Measurements from ENCODE around the gene SLC22A1. TPM values are rescaled to one million over a fixed set of nuclear protein-coding genes. Genes with fewer than 3 reads are reported as not detected.

The SLC22A1 gene
- total and polyA plus RNA-seq, 2 experiments from 2014 or later = 0.10 to 0.65 TPM

DNA sequence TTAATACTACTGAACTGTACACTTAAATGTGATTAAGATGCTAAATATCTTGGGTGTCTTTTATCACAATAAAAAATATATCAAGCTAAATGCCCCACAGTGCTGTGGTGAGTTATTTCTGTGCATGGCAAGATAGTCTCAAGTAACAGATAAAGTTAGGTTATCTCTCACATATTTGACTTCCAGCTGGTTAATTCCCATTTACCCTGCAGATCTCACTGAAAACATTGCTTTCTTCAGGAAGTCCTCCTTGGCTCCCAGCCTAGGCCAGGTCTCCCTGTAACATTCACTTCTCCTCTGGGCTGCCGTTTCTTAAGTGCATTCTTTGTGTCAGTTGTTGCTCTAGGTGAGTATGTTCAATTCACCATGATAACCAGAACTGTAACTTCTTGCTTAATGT lies 59.1 kb downstream of the SLC22A1 start:
- TF ChIP-seq POLR2AphosphoS5 (IDR thresholded peaks at IDR 0.05; ENCODE audit: low read depth) (no peak), EZH2phosphoT487 (IDR thresholded peaks at IDR 0.05; ENCODE audit: unreplicated experiment) (no peak), ZNF331 (CRISPR knock-in tag; IDR thresholded peaks at IDR 0.05; ENCODE audit: low read depth) (no peak), STAT1 (IDR thresholded peaks at IDR 0.05; ENCODE audit: unreplicated experiment) (no peak), NANOG (IDR thresholded peaks at IDR 0.05; ENCODE audit: borderline replicate concordance) (no peak), JUNB (IDR thresholded peaks at IDR 0.05; ENCODE audit: unreplicated experiment) (no peak), EZH2 (IDR thresholded peaks at IDR 0.05; ENCODE audit: low read depth, unreplicated experiment) (no peak), ZNF114 (CRISPR knock-in tag; IDR thresholded peaks at IDR 0.05) (no peak)
- TF ChIP-seq, protein P1, sequence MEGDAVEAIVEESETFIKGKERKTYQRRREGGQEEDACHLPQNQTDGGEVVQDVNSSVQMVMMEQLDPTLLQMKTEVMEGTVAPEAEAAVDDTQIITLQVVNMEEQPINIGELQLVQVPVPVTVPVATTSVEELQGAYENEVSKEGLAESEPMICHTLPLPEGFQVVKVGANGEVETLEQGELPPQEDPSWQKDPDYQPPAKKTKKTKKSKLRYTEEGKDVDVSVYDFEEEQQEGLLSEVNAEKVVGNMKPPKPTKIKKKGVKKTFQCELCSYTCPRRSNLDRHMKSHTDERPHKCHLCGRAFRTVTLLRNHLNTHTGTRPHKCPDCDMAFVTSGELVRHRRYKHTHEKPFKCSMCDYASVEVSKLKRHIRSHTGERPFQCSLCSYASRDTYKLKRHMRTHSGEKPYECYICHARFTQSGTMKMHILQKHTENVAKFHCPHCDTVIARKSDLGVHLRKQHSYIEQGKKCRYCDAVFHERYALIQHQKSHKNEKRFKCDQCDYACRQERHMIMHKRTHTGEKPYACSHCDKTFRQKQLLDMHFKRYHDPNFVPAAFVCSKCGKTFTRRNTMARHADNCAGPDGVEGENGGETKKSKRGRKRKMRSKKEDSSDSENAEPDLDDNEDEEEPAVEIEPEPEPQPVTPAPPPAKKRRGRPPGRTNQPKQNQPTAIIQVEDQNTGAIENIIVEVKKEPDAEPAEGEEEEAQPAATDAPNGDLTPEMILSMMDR (conservative IDR thresholded peaks at IDR 0.05; ENCODE audit: low read depth in 2 of 2) = no peak
- TF ChIP-seq, protein P2, sequence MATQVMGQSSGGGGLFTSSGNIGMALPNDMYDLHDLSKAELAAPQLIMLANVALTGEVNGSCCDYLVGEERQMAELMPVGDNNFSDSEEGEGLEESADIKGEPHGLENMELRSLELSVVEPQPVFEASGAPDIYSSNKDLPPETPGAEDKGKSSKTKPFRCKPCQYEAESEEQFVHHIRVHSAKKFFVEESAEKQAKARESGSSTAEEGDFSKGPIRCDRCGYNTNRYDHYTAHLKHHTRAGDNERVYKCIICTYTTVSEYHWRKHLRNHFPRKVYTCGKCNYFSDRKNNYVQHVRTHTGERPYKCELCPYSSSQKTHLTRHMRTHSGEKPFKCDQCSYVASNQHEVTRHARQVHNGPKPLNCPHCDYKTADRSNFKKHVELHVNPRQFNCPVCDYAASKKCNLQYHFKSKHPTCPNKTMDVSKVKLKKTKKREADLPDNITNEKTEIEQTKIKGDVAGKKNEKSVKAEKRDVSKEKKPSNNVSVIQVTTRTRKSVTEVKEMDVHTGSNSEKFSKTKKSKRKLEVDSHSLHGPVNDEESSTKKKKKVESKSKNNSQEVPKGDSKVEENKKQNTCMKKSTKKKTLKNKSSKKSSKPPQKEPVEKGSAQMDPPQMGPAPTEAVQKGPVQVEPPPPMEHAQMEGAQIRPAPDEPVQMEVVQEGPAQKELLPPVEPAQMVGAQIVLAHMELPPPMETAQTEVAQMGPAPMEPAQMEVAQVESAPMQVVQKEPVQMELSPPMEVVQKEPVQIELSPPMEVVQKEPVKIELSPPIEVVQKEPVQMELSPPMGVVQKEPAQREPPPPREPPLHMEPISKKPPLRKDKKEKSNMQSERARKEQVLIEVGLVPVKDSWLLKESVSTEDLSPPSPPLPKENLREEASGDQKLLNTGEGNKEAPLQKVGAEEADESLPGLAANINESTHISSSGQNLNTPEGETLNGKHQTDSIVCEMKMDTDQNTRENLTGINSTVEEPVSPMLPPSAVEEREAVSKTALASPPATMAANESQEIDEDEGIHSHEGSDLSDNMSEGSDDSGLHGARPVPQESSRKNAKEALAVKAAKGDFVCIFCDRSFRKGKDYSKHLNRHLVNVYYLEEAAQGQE (IDR thresholded peaks at IDR 0.05; ENCODE audit: unreplicated experiment) = no peak
- TF ChIP-seq, protein P3, sequence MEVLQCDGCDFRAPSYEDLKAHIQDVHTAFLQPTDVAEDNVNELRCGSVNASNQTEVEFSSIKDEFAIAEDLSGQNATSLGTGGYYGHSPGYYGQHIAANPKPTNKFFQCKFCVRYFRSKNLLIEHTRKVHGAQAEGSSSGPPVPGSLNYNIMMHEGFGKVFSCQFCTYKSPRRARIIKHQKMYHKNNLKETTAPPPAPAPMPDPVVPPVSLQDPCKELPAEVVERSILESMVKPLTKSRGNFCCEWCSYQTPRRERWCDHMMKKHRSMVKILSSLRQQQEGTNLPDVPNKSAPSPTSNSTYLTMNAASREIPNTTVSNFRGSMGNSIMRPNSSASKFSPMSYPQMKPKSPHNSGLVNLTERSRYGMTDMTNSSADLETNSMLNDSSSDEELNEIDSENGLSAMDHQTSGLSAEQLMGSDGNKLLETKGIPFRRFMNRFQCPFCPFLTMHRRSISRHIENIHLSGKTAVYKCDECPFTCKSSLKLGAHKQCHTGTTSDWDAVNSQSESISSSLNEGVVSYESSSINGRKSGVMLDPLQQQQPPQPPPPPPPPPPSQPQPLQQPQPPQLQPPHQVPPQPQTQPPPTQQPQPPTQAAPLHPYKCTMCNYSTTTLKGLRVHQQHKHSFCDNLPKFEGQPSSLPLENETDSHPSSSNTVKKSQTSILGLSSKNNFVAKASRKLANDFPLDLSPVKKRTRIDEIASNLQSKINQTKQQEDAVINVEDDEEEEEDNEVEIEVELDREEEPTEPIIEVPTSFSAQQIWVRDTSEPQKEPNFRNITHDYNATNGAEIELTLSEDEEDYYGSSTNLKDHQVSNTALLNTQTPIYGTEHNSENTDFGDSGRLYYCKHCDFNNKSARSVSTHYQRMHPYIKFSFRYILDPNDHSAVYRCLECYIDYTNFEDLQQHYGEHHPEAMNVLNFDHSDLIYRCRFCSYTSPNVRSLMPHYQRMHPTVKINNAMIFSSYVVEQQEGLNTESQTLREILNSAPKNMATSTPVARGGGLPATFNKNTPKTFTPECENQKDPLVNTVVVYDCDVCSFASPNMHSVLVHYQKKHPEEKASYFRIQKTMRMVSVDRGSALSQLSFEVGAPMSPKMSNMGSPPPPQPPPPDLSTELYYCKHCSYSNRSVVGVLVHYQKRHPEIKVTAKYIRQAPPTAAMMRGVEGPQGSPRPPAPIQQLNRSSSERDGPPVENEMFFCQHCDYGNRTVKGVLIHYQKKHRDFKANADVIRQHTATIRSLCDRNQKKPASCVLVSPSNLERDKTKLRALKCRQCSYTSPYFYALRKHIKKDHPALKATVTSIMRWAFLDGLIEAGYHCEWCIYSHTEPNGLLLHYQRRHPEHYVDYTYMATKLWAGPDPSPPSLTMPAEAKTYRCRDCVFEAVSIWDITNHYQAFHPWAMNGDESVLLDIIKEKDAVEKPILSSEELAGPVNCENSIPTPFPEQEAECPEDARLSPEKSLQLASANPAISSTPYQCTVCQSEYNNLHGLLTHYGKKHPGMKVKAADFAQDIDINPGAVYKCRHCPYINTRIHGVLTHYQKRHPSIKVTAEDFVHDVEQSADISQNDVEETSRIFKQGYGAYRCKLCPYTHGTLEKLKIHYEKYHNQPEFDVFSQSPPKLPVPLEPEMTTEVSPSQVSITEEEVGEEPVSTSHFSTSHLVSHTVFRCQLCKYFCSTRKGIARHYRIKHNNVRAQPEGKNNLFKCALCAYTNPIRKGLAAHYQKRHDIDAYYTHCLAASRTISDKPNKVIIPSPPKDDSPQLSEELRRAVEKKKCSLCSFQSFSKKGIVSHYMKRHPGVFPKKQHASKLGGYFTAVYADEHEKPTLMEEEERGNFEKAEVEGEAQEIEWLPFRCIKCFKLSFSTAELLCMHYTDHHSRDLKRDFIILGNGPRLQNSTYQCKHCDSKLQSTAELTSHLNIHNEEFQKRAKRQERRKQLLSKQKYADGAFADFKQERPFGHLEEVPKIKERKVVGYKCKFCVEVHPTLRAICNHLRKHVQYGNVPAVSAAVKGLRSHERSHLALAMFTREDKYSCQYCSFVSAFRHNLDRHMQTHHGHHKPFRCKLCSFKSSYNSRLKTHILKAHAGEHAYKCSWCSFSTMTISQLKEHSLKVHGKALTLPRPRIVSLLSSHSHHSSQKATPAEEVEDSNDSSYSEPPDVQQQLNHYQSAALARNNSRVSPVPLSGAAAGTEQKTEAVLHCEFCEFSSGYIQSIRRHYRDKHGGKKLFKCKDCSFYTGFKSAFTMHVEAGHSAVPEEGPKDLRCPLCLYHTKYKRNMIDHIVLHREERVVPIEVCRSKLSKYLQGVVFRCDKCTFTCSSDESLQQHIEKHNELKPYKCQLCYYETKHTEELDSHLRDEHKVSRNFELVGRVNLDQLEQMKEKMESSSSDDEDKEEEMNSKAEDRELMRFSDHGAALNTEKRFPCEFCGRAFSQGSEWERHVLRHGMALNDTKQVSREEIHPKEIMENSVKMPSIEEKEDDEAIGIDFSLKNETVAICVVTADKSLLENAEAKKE (CRISPR knock-in tag; IDR thresholded peaks at IDR 0.05) = no peak
- Mint-ChIP-seq H3K4me1 (peaks cover 5% of the 10 kb centered on the region; the same call in 2 of the 3 replicates), H3K27me3 (ENCODE audit: insufficient read depth, low read depth, poor library complexity) (no peaks in the 10 kb centered on the region), H3K36me3 (ENCODE audit: low read depth) (no peaks in the 10 kb centered on the region), H3K27ac (no peak overlapping the region), H3K4me3 (no peak overlapping the region), H3K9me3 (peaks cover under 1% of the 10 kb centered on the region; the same call in 1 of the 3 replicates)
- DNase-seq (ENCODE audit: low spot score) = no peak
- Histone ChIP-seq H3K36me3 (ENCODE audit: insufficient read depth) (no peaks in the 10 kb centered on the region), H3K9me2 (ENCODE audit: insufficient read depth) (no peaks in the 10 kb centered on the region), H3K4me3 (no peak overlapping the region), H3K27ac (ENCODE audit: low read depth) (no peak overlapping the region), H3K79me2 (replicated peaks; ENCODE audit: insufficient read depth) (no peaks in the 10 kb centered on the region), H3K4me1 (ENCODE audit: insufficient read depth) (no peaks in the 10 kb centered on the region; the same call in none of the 2 replicates), H4K20me1 (replicated peaks; ENCODE audit: insufficient read depth) (no peaks in the 10 kb centered on the region), H3K27me3 (ENCODE audit: insufficient read depth) (no peaks in the 10 kb centered on the region), H3F3A (replicated peaks; ENCODE audit: low read depth) (no peaks in the 10 kb centered on the region), H3K4me2 (no peak overlapping the region), H2AFZ (no peak overlapping the region)
- no peak for ATAC-seq

Measured in GM23338 (cell line).